ENCODE data around the gene SYNGR3. TPM values are rescaled to one million over a fixed set of nuclear protein-coding genes. Genes with fewer than 3 reads are reported as not detected.
"Not testable (repeated sequence)": the region's sequence is repeated elsewhere in the genome, so short reads cannot be mapped to it uniquely, and the experiment has no call there.

SYNGR3 gene
- total and polyA plus RNA-seq, 12 donors = 0.15 to 2.5 (median 0.37) TPM; not detected in 2

DNA sequence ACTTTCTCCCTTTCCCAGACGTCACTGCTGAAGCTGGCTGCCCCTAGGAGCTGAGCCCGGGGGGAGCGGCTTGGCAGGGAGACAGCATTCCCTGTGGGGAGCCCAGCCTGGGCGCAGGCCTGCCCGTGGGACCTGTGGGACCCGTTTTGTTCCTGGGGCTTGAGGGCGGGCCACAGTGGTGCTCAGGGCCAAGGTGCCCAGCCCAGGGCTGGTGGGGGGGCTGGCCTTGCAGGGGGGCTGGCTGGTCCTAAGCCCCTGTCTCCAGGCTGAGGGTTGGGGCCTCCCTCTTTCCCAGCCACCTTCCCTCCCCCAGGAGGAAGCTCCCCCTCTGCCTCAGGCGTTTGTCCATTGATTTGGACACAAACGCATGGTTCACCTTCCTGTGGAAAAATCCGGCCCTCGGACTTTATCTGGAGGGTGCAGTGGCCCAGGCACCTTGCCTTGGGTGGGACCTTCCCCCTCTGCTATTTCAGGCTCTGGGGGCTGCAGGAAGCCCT lies 41.4 kb downstream of the SYNGR3 start:
- H3K4me1 ChIP-seq = peaks cover 18 to 88% (median 72%) of the 10 kb centered on the region in 9 donors
- H3K36me3 ChIP-seq = peaks cover 0 to 45% (median 5%) of the 10 kb centered on the region in 9 donors
- TF ChIP-seq, protein P1, sequence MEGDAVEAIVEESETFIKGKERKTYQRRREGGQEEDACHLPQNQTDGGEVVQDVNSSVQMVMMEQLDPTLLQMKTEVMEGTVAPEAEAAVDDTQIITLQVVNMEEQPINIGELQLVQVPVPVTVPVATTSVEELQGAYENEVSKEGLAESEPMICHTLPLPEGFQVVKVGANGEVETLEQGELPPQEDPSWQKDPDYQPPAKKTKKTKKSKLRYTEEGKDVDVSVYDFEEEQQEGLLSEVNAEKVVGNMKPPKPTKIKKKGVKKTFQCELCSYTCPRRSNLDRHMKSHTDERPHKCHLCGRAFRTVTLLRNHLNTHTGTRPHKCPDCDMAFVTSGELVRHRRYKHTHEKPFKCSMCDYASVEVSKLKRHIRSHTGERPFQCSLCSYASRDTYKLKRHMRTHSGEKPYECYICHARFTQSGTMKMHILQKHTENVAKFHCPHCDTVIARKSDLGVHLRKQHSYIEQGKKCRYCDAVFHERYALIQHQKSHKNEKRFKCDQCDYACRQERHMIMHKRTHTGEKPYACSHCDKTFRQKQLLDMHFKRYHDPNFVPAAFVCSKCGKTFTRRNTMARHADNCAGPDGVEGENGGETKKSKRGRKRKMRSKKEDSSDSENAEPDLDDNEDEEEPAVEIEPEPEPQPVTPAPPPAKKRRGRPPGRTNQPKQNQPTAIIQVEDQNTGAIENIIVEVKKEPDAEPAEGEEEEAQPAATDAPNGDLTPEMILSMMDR (IDR thresholded peaks at IDR 0.05) = no peak
- intact Hi-C loops (cut with DNase I) = loop anchor here in 1 of 10 donors (10.0 kb wide), 1 partner anchor 486 kb away; no protein-coding TSS in a partner anchor
- ATAC-seq = peak; percentile 23 to 61 (median 52)
- H3K9me3 ChIP-seq = no peaks in the 10 kb centered on the region
- H3K27me3 ChIP-seq = peaks cover 0 to 24% (median 0%) of the 10 kb centered on the region in 7 donors
- peak overlapping the region; percentile 20 to 94 (median 84) for H3K4me3 ChIP-seq
- H3K27ac ChIP-seq = peak overlapping the region; percentile 64 to 98 (median 94)
- DNase-seq = peak; percentile 77 to 87
- 51 to 65% methylated on average over 11 of the region's 11 CpGs for WGBS, 2 donors

DNA sequence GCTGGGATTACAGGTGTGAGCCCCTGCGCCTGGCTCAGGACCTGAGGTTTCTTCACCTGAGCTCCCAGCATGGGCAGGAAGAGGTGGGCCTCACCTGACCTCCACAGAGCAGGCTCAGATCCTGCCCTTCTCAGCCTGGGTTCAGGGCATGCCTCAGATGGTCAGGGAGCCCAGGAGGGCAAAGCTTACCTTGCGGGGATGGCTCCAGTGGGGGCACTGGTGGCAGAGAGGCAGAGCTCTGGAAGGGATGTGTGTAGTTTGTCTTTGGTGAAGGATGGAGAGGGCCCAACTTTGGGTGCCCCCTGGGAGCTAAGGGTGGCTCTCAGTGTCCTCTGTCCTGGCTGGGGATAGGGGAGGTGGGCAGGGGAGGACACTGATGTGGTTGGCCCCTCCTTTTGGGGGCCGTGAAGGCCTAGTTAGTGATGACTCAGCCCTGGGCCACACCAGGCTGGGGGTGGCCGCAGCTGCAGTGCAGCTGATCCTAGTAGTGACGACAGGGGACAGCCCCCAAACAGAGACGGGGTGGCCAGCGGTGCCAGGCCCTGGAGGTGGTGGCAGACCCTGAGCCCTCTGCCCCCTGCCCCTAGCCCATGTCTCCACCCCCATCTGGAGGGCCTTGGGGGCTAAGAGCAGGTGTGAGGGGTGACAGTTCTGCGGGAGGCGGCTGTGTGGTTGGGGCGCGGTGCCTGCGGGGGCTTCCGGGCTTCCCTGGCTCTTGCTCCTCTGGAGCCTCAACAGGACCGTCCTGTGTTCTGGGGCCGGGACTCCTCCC lies 42.7 kb downstream of the SYNGR3 start:
- Histone ChIP-seq H3K36me3 (peaks cover 0 to 59% (median 7%) of the 10 kb centered on the region in 9 donors), H3K4me3 (peak overlapping the region in 9 of 10 donors; percentile 52 to 94 (median 84)), H3K9me3 (no peaks in the 10 kb centered on the region), H3K27me3 (peaks cover 0 to 14% (median 0%) of the 10 kb centered on the region in 7 donors), H3K27ac (peak overlapping the region; percentile 88 to 98 (median 95)), H3K4me1 (peaks cover 24 to 94% (median 78%) of the 10 kb centered on the region in 9 donors)
- no peak for DNase-seq
- TF ChIP-seq, protein P1 (IDR thresholded peaks at IDR 0.05) = no peak
- intact Hi-C loops (cut with DNase I) = loop anchor here in 1 of 10 donors (10.0 kb wide), 1 partner anchor 488 kb away; no protein-coding TSS in a partner anchor
- 51 to 55% methylated on average over 10 to 15 of the region's 15 CpGs for WGBS, 2 donors
- ATAC-seq = peak; percentile 18 to 51 (median 40)

DNA sequence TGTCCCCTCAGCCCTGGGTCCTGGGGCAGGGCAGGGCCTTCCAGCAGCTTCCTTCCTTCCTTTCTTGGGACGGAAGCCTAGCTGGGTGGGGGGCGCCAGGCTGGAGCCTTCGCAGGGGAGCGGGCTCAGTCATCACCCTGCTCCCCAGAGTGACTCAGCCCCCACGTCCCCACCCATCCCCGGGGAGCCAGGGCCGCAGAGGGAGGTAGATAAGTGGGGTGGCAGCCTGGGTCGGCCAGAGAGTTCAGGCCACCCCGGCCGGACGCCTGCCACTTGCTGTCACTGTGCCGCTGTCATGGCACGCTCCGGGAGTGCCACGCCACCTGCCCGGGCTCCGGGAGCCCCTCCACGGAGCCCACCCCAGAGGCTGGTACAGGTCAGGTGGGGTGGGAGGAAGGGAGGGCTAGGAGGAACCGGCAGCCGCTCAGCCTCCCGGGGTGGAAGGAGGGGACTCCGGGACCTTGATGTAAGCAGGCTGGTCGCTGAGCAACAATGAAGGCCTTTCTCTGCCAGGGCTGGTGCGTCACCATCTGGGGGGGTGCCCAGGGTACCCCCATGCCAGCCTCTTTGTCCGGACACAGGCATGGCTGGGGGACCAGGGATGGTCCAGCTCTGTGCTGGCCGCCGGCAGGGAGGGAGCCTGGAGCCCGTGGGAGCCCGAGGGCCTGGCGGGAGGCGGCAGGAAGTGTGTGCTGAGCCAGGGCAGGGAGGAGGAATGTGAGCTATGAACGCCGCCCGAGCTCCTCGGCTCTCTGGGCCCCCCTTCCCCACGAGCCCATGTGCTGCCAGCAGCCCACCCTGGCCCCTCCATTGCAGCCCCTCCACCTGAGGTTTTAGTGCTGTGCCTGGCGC lies 43.5 kb downstream of the SYNGR3 start:
- peak overlapping the region; percentile 52 to 94 (median 81) for H3K4me3 ChIP-seq
- 25 to 34% methylated on average over 37 of the region's 37 CpGs for WGBS, 2 donors
- no peaks in the 10 kb centered on the region for H3K9me3 ChIP-seq
- ATAC-seq (peak; percentile 23 to 73 (median 56)), DNase-seq (peak; percentile 79 to 81)
- H3K36me3 ChIP-seq = peaks cover 0 to 66% (median 9%) of the 10 kb centered on the region in 9 donors
- TF ChIP-seq, protein P1 (IDR thresholded peaks at IDR 0.05) = no peak
- H3K4me1 ChIP-seq = peaks cover 31 to 94% (median 80%) of the 10 kb centered on the region in 9 donors
- intact Hi-C loops (cut with DNase I) = loop anchor here in 1 of 10 donors (10.0 kb wide), 1 partner anchor 488 kb away; no protein-coding TSS in a partner anchor
- peak overlapping the region; percentile 88 to 98 (median 95) for H3K27ac ChIP-seq
- H3K27me3 ChIP-seq = peaks cover 0 to 6% (median 0%) of the 10 kb centered on the region in 7 donors

DNA sequence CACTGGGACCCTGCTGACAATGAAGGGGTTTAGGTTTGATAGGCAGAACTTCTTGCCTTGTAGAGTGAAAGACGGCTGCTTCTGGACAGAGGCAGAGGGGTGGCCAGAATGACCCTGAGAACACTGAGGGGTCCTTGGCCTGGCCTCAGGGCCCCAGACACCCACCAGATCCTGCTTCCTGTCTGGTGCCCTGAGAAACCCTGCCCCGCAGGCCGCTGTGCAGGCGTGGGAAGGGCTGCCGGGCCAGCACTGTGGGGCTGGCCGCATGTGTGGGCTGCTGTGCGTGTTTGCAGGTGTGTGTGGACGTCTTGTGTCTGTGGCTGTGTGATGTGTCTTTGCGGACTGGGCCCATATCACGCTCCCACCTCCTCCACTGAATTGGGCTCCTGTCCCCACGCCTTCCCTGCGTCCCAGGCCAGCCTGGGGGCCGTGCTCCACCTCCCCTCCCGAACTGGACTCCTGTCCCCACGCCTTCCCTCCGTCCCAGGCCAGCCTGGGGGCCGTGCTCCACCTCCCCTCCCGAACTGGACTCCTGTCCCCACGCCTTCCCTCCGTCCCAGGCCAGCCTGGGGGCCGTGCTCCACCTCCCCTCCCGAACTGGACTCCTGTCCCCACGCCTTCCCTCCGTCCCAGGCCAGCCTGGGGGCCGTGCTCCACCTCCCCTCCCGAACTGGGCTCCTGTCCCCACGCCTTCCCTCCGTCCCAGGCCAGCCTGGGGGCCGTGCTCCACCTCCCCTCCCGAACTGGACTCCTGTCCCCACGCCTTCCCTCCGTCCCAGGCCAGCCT lies 44.3 kb downstream of the SYNGR3 start:
- Histone ChIP-seq H3K36me3 (peaks cover 0 to 72% (median 13%) of the 10 kb centered on the region in 9 donors), H3K4me3 (peak overlapping the region; percentile 52 to 94 (median 81)), H3K27ac (peak overlapping the region; percentile 88 to 98 (median 96)), H3K4me1 (peaks cover 36 to 94% (median 80%) of the 10 kb centered on the region in 9 donors)
- H3K27me3 ChIP-seq, H3K9me3 ChIP-seq, ATAC-seq: not testable (repeated sequence)
- DNase-seq = peak in 1 of 2 donors; percentile 33
- intact Hi-C loops (cut with DNase I) = loop anchor here in 1 of 10 donors (10.0 kb wide), 1 partner anchor 489 kb away; no protein-coding TSS in a partner anchor
- WGBS, 2 donors = 39 to 46% methylated on average over 14 to 16 of the region's 32 CpGs
